AG04449 (cell line): ENCODE data around the gene ERRFI1.

Experiments used
- CTCF ChIA-PET: fragments of 350-600 bp; formaldehyde crosslinking; extraction: SDS; loops from one replicate; lab custom pipeline; 2021; ENCODE audit warnings: antibody characterized with exemption; lab: Yijun Ruan, JAX
- POLR2A ChIA-PET: fragments of 400-600, 350-600 bp; formaldehyde crosslinking; extraction: SDS; loops from one replicate; lab custom pipeline; 2020; ENCODE audit warnings: antibody characterized with exemption, inconsistent platforms; lab: Yijun Ruan, JAX
- DNase-seq: peaks from one replicate; pipeline ENCODE4 v3.0.0-alpha.2; 2010; ENCODE audit warnings: low read depth, low spot score
- H3K4me3 ChIP-seq: 2 replicates; pipeline ENCODE4 v1.5.1; 2011; ENCODE audit warnings: low read depth, mild to moderate bottlenecking, control low read depth, low read length
- TF ChIP-seq, protein P1 (sequence below): IDR thresholded peaks from one replicate; pipeline ENCODE4 v1.5.1; 2011; ENCODE audit warnings: mild to moderate bottlenecking, moderate library complexity, low read length, control low read depth, inconsistent platforms; ENCODE audit not compliant: insufficient read depth; ENCODE audit errors: missing control alignments

Gene ERRFI1

DNA sequence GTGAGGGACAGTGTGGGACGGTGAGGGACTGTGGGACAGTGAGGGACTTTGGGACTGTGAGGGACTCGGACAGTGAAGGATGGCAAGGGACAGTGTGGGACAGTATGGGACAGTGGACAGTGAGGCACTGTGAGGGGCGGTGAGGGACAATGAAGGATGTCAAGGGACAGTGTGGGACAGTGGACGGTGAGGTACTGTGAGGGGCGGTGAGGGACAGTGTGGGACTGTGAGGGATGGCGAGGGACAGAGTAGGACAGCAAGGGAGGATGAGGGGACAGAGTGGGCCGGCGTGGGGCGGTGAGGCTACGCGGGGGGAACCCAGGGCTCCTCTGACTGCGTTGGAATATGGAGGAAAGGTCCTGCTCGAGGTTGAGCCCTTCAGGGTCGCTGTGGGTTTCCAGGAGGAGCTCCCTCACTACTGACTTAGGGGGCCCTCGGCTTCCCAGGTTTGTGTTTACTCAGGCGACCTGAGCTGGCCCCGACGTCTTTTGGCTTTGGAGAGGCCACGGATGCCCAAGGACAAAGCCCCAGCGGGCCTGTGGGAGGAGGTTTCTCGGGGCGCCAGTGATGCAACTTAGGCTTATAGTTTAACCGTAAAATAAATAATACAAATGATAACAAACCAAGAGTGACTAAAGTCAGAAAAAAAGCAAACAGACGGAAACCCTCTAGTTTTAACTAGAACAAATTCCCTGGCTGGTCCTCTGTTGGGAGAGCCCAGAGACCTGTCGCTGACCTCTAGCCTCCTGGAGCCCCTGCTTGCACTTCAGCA, 1.1 kb upstream of the ERRFI1 start:
- H3K4me3 ChIP-seq = peak overlapping the region; percentile 80
- POLR2A ChIA-PET = interaction anchor here (0.6 to 1.6 kb wide), 12 partner anchors 9 to 287 kb away, joined by 3 to 7 read pairs (median 4); no protein-coding TSS in a partner anchor
- DNase-seq = no peak
- TF ChIP-seq, protein P1, sequence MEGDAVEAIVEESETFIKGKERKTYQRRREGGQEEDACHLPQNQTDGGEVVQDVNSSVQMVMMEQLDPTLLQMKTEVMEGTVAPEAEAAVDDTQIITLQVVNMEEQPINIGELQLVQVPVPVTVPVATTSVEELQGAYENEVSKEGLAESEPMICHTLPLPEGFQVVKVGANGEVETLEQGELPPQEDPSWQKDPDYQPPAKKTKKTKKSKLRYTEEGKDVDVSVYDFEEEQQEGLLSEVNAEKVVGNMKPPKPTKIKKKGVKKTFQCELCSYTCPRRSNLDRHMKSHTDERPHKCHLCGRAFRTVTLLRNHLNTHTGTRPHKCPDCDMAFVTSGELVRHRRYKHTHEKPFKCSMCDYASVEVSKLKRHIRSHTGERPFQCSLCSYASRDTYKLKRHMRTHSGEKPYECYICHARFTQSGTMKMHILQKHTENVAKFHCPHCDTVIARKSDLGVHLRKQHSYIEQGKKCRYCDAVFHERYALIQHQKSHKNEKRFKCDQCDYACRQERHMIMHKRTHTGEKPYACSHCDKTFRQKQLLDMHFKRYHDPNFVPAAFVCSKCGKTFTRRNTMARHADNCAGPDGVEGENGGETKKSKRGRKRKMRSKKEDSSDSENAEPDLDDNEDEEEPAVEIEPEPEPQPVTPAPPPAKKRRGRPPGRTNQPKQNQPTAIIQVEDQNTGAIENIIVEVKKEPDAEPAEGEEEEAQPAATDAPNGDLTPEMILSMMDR = no peak
- CTCF ChIA-PET = interaction anchor here (0.7 to 13.5 kb wide), 9 partner anchors 9 to 292 kb away, joined by 3 to 188 read pairs (median 4); no protein-coding TSS in a partner anchor

DNA sequence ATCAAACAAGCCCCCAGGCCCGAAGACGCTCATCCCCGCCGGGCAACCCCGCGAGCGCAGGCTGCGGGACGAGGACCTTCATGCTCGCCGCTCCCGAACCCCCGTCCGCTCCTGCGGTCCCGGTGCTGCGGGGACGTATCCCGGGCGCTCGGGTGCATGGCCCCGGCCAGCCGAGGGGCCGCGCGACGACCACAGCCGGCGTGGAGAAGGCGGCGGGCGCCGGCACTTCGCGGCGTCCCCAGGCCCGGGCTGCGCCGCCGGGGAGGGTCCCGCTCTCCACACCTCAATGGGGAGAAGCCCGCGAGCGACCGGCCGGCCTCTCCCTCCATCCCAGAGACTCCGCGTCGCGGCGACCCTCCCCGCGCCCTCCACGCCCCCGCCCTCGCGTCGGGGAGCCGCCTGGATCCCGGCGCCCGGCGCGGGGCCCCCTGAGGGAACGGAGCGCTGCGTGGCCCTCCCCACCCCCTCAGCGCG, 401 bp downstream of the ERRFI1 start:
- ChIA-PET POLR2A (interaction anchor here (1.0 to 1.3 kb wide), 6 partner anchors 8 to 289 kb away, joined by 3 to 7 read pairs (median 4); no protein-coding TSS in a partner anchor), CTCF (interaction anchor here (0.7 to 13.5 kb wide), 5 partner anchors 11 to 288 kb away, joined by 3 to 188 read pairs (median 3); no protein-coding TSS in a partner anchor)
- TF ChIP-seq, protein P1 = no peak
- H3K4me3 ChIP-seq = peak overlapping the region; percentile 80
- no peak for DNase-seq

GRCh38 chr1:8025061-8025670, 943 bp downstream of the ERRFI1 start:
- no peak for DNase-seq
- TF ChIP-seq, protein P1 = no peak
- POLR2A ChIA-PET = interaction anchor here (1.0 to 1.4 kb wide), 3 partner anchors 36 to 289 kb away, joined by 3 read pairs; no protein-coding TSS in a partner anchor
- CTCF ChIA-PET = interaction anchor here (0.6 to 13.5 kb wide), 7 partner anchors 11 to 294 kb away, joined by 3 to 188 read pairs (median 4); no protein-coding TSS in a partner anchor
- H3K4me3 ChIP-seq = peak overlapping the region; percentile 80

GRCh38 chr1:8024329-8024728, 1.8 kb downstream of the ERRFI1 start:
- no peak for DNase-seq

GRCh38 chr1:8023995-8024313, 2.2 kb downstream of the ERRFI1 start:
- ChIA-PET POLR2A (interaction anchor here (0.9 to 1.4 kb wide), 2 partner anchors 290 to 362 kb away, joined by 3 read pairs; no protein-coding TSS in a partner anchor), CTCF (interaction anchor here (1.4 to 13.5 kb wide), 6 partner anchors 9 to 323 kb away, joined by 4 to 188 read pairs (median 6); no protein-coding TSS in a partner anchor)
- DNase-seq = no peak
- TF ChIP-seq, protein P1 = no peak
- peak overlapping the region; percentile 80 for H3K4me3 ChIP-seq

More at GRCh38 chr1:8024329-8024728, 1.8 kb downstream of the ERRFI1 start:
- CTCF ChIA-PET = interaction anchor here (1.1 to 13.5 kb wide), 7 partner anchors 10 to 323 kb away, joined by 3 to 188 read pairs (median 4); no protein-coding TSS in a partner anchor
- TF ChIP-seq, protein P1 = no peak
- POLR2A ChIA-PET = interaction anchor here (0.9 to 1.4 kb wide), 3 partner anchors 37 to 362 kb away, joined by 3 read pairs; no protein-coding TSS in a partner anchor
- peak overlapping the region; percentile 80 for H3K4me3 ChIP-seq
